ENCODE data around the gene WDR64.

The WDR64 gene

GRCh38 chr1:241622669-241623068, 29.4 kb upstream of the WDR64 start:
- no peak for TF ChIP-seq CTCF (IDR thresholded peaks at IDR 0.05; ENCODE audit: extremely low read depth, missing control alignments)

GRCh38 chr1:241624935-241625334, 27.1 kb upstream of the WDR64 start:
- no peak for TF ChIP-seq CTCF (IDR thresholded peaks at IDR 0.05; ENCODE audit: extremely low read depth, missing control alignments)
- DNase-seq (ENCODE audit: low spot score), result no peak

More at GRCh38 chr1:241622669-241623068, 29.4 kb upstream of the WDR64 start:
- no peak for DNase-seq (ENCODE audit: low spot score)

- TF ChIP-seq CTCF (IDR thresholded peaks at IDR 0.05; ENCODE audit: extremely low read depth, missing control alignments), result peak; percentile 15
- peak; percentile 49 for DNase-seq (ENCODE audit: low spot score)
Observed at GRCh38 chr1:241627453-241628259, 24.4 kb upstream of the WDR64 start.

GRCh38 chr1:241630005-241630404, 22.1 kb upstream of the WDR64 start:
- no peak for TF ChIP-seq CTCF (IDR thresholded peaks at IDR 0.05; ENCODE audit: extremely low read depth, missing control alignments)

GRCh38 chr1:241630476-241630875, 21.6 kb upstream of the WDR64 start:
- no peak for TF ChIP-seq CTCF (IDR thresholded peaks at IDR 0.05; ENCODE audit: extremely low read depth, missing control alignments)
- DNase-seq (ENCODE audit: low spot score), result no peak

More at GRCh38 chr1:241630005-241630404, 22.1 kb upstream of the WDR64 start:
- DNase-seq (ENCODE audit: low spot score), result no peak

GRCh38 chr1:241630899-241631298, 21.2 kb upstream of the WDR64 start:
- no peak for DNase-seq (ENCODE audit: low spot score)

More at GRCh38 chr1:241630899-241631298, 21.2 kb upstream of the WDR64 start:
- TF ChIP-seq CTCF (IDR thresholded peaks at IDR 0.05; ENCODE audit: extremely low read depth, missing control alignments), result no peak

Measured in GM20000 (cell line).